Neural progenitor cell (in vitro differentiated cells): ENCODE data around the gene NTM. TPM values are rescaled to one million over a fixed set of nuclear protein-coding genes. Genes with fewer than 3 reads are reported as not detected.
"Not testable (repeated sequence)": the region's sequence is repeated elsewhere in the genome, so short reads cannot be mapped to it uniquely, and the experiment has no call there.

Experiments
- DNase-seq: peaks from one replicate; pipeline ENCODE4 v3.0.0-alpha.2; 2016; ENCODE audit warnings: low spot score
- H2AFZ ChIP-seq: fragments of 200-600 bp; sonication (generic); replicated peaks from 2 replicates; pipeline ENCODE4 v1.6.1; 2016; ENCODE audit warnings: antibody characterized with exemption
- H3F3A ChIP-seq: fragments of 200-600 bp; sonication (generic); 2 replicates; pipeline ENCODE4 v1.6.1; 2016; ENCODE audit warnings: antibody characterized with exemption, low read depth
- H3K27ac ChIP-seq: fragments of 200-600 bp; sonication (generic); 2 replicates; pipeline ENCODE4 v1.5.1; 2016; ENCODE audit warnings: mild to moderate bottlenecking
- H3K27me3 ChIP-seq: fragments of 200-600 bp; sonication (generic); 2 replicates; pipeline ENCODE4 v1.6.1; 2016; ENCODE audit warnings: mild to moderate bottlenecking, moderate library complexity
- H3K36me3 ChIP-seq: fragments of 200-600 bp; sonication (generic); 2 replicates; pipeline ENCODE4 v1.5.1; 2016
- H3K4me1 ChIP-seq: fragments of 200-600 bp; sonication (generic); 2 replicates; pipeline ENCODE4 v1.6.1; 2016; ENCODE audit warnings: mixed run types
- H3K4me2 ChIP-seq: fragments of 200-600 bp; sonication (generic); 2 replicates; pipeline ENCODE4 v1.6.1; 2016
- H3K4me3 ChIP-seq: fragments of 200-600 bp; sonication (generic); 2 replicates; pipeline ENCODE4 v1.5.1; 2016
- H3K79me2 ChIP-seq: fragments of 200-600 bp; sonication (generic); 2 replicates; pipeline ENCODE4 v1.6.1; 2016; ENCODE audit warnings: low read depth
- H3K9ac ChIP-seq: fragments of 200-600 bp; sonication (generic); 2 replicates; pipeline ENCODE4 v1.6.1; 2016
- H3K9me3 ChIP-seq: fragments of 200-600 bp; sonication (generic); 2 replicates; pipeline ENCODE4 v1.5.1; 2016; ENCODE audit warnings: low read depth
- H4K20me1 ChIP-seq: fragments of 200-600 bp; sonication (generic); 2 replicates; pipeline ENCODE4 v1.6.1; 2016; ENCODE audit warnings: low read depth
- H3K27ac Mint-ChIP-seq: 3 replicates; pipeline ENCODE4 v1.8.0; 2021; ENCODE audit warnings: mixed read lengths
- H3K27me3 Mint-ChIP-seq: 2 replicates; pipeline ENCODE4 v1.8.0; 2022; ENCODE audit warnings: low read depth, mild to moderate bottlenecking, inconsistent platforms, moderate library complexity, mixed read lengths; ENCODE audit not compliant: insufficient read depth
- H3K36me3 Mint-ChIP-seq: 3 replicates; pipeline ENCODE4 v1.8.0; 2021; ENCODE audit warnings: mixed read lengths
- H3K4me1 Mint-ChIP-seq: 3 replicates; pipeline ENCODE4 v1.8.0; 2021; ENCODE audit warnings: mixed read lengths
- H3K4me3 Mint-ChIP-seq: 3 replicates; pipeline ENCODE4 v1.8.0; 2021; ENCODE audit warnings: mild to moderate bottlenecking, moderate library complexity, mixed read lengths
- H3K9me3 Mint-ChIP-seq: 3 replicates; pipeline ENCODE4 v1.8.0; 2020; ENCODE audit warnings: mixed read lengths
- CTCF ChIP-seq: fragments of 200-600 bp; sonication (generic); IDR thresholded peaks from 2 replicates; pipeline ENCODE4 v1.5.1; 2017; ENCODE audit warnings: antibody characterized with exemption, mild to moderate bottlenecking
- EZH2 ChIP-seq: fragments of 200-600 bp; sonication (generic); IDR thresholded peaks from 2 replicates; pipeline ENCODE4 v1.6.1; 2017; ENCODE audit warnings: antibody characterized with exemption, mild to moderate bottlenecking, moderate library complexity
- EZH2phosphoT487 ChIP-seq: fragments of 200-600 bp; sonication (generic); IDR thresholded peaks from 2 replicates; pipeline ENCODE4 v1.6.1; 2017; ENCODE audit warnings: antibody characterized with exemption
- total RNA-seq: library from RNA; depleted of rRNA; stranded (reverse); fragments of >200 nt; gene quantifications from 2 replicates; pipeline ENCODE4 v1.2.3, GENCODE V29; 2015; ENCODE audit warnings: low replicate concordance

NTM gene
- total RNA-seq, 1 donor from 2014 or later, result 4.3 TPM

- no peaks in the 10 kb centered on the region for H3K36me3 Mint-ChIP-seq
- no peak overlapping the region for H3K4me3 Mint-ChIP-seq
- peaks cover 10% of the 10 kb centered on the region for H3F3A ChIP-seq
- H2AFZ ChIP-seq, result no peak overlapping the region
- no peak overlapping the region for H3K4me2 ChIP-seq
- no peak overlapping the region for H3K27ac ChIP-seq
- peaks cover 9% of the 10 kb centered on the region for H3K4me1 Mint-ChIP-seq
- H4K20me1 ChIP-seq, result no peaks in the 10 kb centered on the region
- no peaks in the 10 kb centered on the region for H3K79me2 ChIP-seq
- no peak for TF ChIP-seq EZH2phosphoT487
- TF ChIP-seq EZH2, result no peak
- no peak for TF ChIP-seq CTCF
- H3K4me3 ChIP-seq, result no peak overlapping the region
- no peak for DNase-seq
- H3K27ac Mint-ChIP-seq, result no peak overlapping the region
- no peaks in the 10 kb centered on the region for H3K36me3 ChIP-seq
- peaks cover 4% of the 10 kb centered on the region for H3K27me3 Mint-ChIP-seq
- no peaks in the 10 kb centered on the region for H3K27me3 ChIP-seq
- H3K9ac ChIP-seq, result no peak overlapping the region
- peaks cover 14% of the 10 kb centered on the region for H3K4me1 ChIP-seq
- no peaks in the 10 kb centered on the region for H3K9me3 Mint-ChIP-seq
- no peaks in the 10 kb centered on the region for H3K9me3 ChIP-seq
These were observed 38.9 kb upstream of the NTM start for GRCh38 chr11:131331546-131331945.

GRCh38 chr11:131334601-131335000 lies 35.8 kb upstream of the NTM start:
- H3K9me3 Mint-ChIP-seq, result no peaks in the 10 kb centered on the region
- Histone ChIP-seq H3K4me2 (no peak overlapping the region), H3K4me1 (peaks cover 14% of the 10 kb centered on the region), H3K36me3 (no peaks in the 10 kb centered on the region), H3K79me2 (no peaks in the 10 kb centered on the region), H3K4me3 (no peak overlapping the region), H3K27me3 (no peaks in the 10 kb centered on the region), H3K27ac (no peak overlapping the region), H3K9ac (no peak overlapping the region), H2AFZ (no peak overlapping the region), H3K9me3 (no peaks in the 10 kb centered on the region), H3F3A (peaks cover 10% of the 10 kb centered on the region), H4K20me1 (no peaks in the 10 kb centered on the region)
- H3K36me3 Mint-ChIP-seq, result no peaks in the 10 kb centered on the region
- peaks cover 4% of the 10 kb centered on the region for H3K27me3 Mint-ChIP-seq
- TF ChIP-seq EZH2phosphoT487, result no peak
- no peak for TF ChIP-seq EZH2
- TF ChIP-seq CTCF, result no peak
- no peak overlapping the region for H3K4me3 Mint-ChIP-seq
- H3K4me1 Mint-ChIP-seq, result peaks cover 9% of the 10 kb centered on the region
- H3K27ac Mint-ChIP-seq, result no peak overlapping the region
- DNase-seq, result no peak

GRCh38 chr11:131341900-131342299 lies 28.5 kb upstream of the NTM start:
- H3K4me3 Mint-ChIP-seq, H3K27me3 Mint-ChIP-seq, H3K9me3 Mint-ChIP-seq, H3K36me3 Mint-ChIP-seq, H3K9me3 ChIP-seq, H3K36me3 ChIP-seq, H3K27me3 ChIP-seq, H3K4me1 ChIP-seq, H3K79me2 ChIP-seq, H2AFZ ChIP-seq, H3K9ac ChIP-seq, H3K4me2 ChIP-seq, H3F3A ChIP-seq, H3K4me1 Mint-ChIP-seq, H4K20me1 ChIP-seq, H3K27ac Mint-ChIP-seq, H3K4me3 ChIP-seq, DNase-seq, H3K27ac ChIP-seq: not testable (repeated sequence)

GRCh38 chr11:131342442-131342841 lies 28.0 kb upstream of the NTM start:
- not testable (repeated sequence) for H4K20me1 ChIP-seq, H3K4me1 Mint-ChIP-seq, H3K4me1 ChIP-seq, H3K4me3 Mint-ChIP-seq, H3K9ac ChIP-seq, H3K27ac ChIP-seq, H3K27ac Mint-ChIP-seq, H3K4me2 ChIP-seq, H3F3A ChIP-seq, H3K36me3 Mint-ChIP-seq, H3K27me3 Mint-ChIP-seq, H3K9me3 ChIP-seq, H3K9me3 Mint-ChIP-seq, H3K36me3 ChIP-seq, DNase-seq, H2AFZ ChIP-seq, H3K4me3 ChIP-seq, H3K27me3 ChIP-seq, H3K79me2 ChIP-seq
